ENCODE data around the gene SPATA17. TPM values are rescaled to one million over a fixed set of nuclear protein-coding genes. Genes with fewer than 3 reads are reported as not detected.

The SPATA17 gene
- total and polyA plus RNA-seq, 2 of the 8 experiments (the other 6 are each of a cell fraction or from before 2014, with no cell fraction given) = 0.17 to 0.48 TPM

- no peaks in the 10 kb centered on the region for H3K9me3 ChIP-seq (ENCODE audit: insufficient read depth in 2 of 2, low read depth in 1 of 2, low read length in 1 of 2)
- no peak overlapping the region for H2BK120ac ChIP-seq (replicated peaks; ENCODE audit: low read depth, low read length)
- no peak overlapping the region for H3K27ac ChIP-seq (ENCODE audit: low read depth, low read length)
- no peaks in the 10 kb centered on the region for H3K79me2 ChIP-seq (ENCODE audit: control insufficient read depth in 1 of 2, insufficient read depth in 2 of 2, low read length in 2 of 2)
- H3K4me3 ChIP-seq (ENCODE audit: extremely low read depth in 1 of 4, insufficient read depth in 2 of 4, low read depth in 3 of 4, low read length in 4 of 4) = no peak overlapping the region
- H2BK15ac ChIP-seq (ENCODE audit: low read length) = no peak overlapping the region
- no peaks in the 10 kb centered on the region for H3K36me3 ChIP-seq (ENCODE audit: control insufficient read depth in 2 of 4, insufficient read depth in 4 of 4, low read length in 3 of 4)
- no peaks in the 10 kb centered on the region for H4K20me1 ChIP-seq (replicated peaks in 1 of 2; ENCODE audit: control insufficient read depth in 1 of 2, insufficient read depth in 2 of 2, low read length in 2 of 2)
- ChIA-PET POLR2A (ENCODE audit: partially characterized antibody) (no interaction called here), CTCF (ENCODE audit: partially characterized antibody) (interaction anchor here (0.7 to 5.0 kb wide), 13 partner anchors 9 to 1853 kb away, joined by 3 to 40 read pairs (median 5); no protein-coding TSS in a partner anchor)
- H3K27me3 ChIP-seq (replicated peaks in 1 of 4; ENCODE audit: control insufficient read depth in 3 of 4, extremely low read depth in 1 of 4, insufficient read depth in 3 of 4, low read length in 3 of 4) = no peaks in the 10 kb centered on the region
- WGBS, 2 experiments (ENCODE audit: extremely low coverage in 1 of 2, insufficient coverage in 1 of 2, insufficient read length in 1 of 2, insufficient replicate concordance in 2 of 2, low coverage in 1 of 2, low lambda C conversion rate in 2 of 2, missing lambda C conversion rate in 1 of 2) = 87% methylated on average over 4 of the region's 8 CpGs; no CpG with 5 or more reads in 1 of the 2 experiments
- no peak overlapping the region for H3K4ac ChIP-seq (replicated peaks; ENCODE audit: insufficient read length, low read depth, low read length)
- DNase-seq (ENCODE audit: low read depth in 1 of 2, low spot score in 2 of 2) (peak in 1 of 2 experiments; percentile 64), FAIRE-seq (no peak)
- no peak overlapping the region for H2BK20ac ChIP-seq (ENCODE audit: low read length)
- H2AK5ac ChIP-seq (ENCODE audit: low read depth, low read length) = no peak overlapping the region
- H4K5ac ChIP-seq (ENCODE audit: insufficient read length, low read depth, low read length) = no peak overlapping the region
- H3K79me1 ChIP-seq (ENCODE audit: low read depth, low read length) = no peaks in the 10 kb centered on the region
- H3K14ac ChIP-seq (ENCODE audit: insufficient read length) = no peak overlapping the region
- H2AFZ ChIP-seq (ENCODE audit: low read length) = no peak overlapping the region
- no peak overlapping the region for H2BK12ac ChIP-seq (ENCODE audit: low read depth, low read length)
- no peak overlapping the region for H3K18ac ChIP-seq (ENCODE audit: extremely low read depth, low read length)
- H3K23ac ChIP-seq (ENCODE audit: insufficient read length) = no peak overlapping the region
- no peak overlapping the region for H4K8ac ChIP-seq (ENCODE audit: extremely low read depth, insufficient read depth, low read length)
- no peak overlapping the region for H2BK5ac ChIP-seq (ENCODE audit: low read depth, low read length)
- no peak overlapping the region for H3K9ac ChIP-seq (replicated peaks in 1 of 4; ENCODE audit: extremely low read depth in 1 of 4, low read depth in 3 of 4, low read length in 3 of 4)
- H3K4me2 ChIP-seq (ENCODE audit: insufficient read depth in 1 of 2, low read depth in 2 of 2, low read length in 2 of 2) = no peak overlapping the region
- H3K4me1 ChIP-seq (replicated peaks in 1 of 4; ENCODE audit: control insufficient read depth in 3 of 4, insufficient read depth in 4 of 4, low read length in 3 of 4) = no peaks in the 10 kb centered on the region
- H4K91ac ChIP-seq (replicated peaks; ENCODE audit: insufficient read length, low read length) = no peak overlapping the region
- H3K56ac ChIP-seq (replicated peaks; ENCODE audit: insufficient read length, low read depth, low read length) = no peak overlapping the region
- H3K23me2 ChIP-seq (ENCODE audit: low read depth, low read length) = no peaks in the 10 kb centered on the region
- TF ChIP-seq CTCF (IDR thresholded peaks at IDR 0.05; ENCODE audit: control extremely low read depth in 1 of 3, insufficient read depth in 1 of 3, low read depth in 1 of 3, low read length in 3 of 3) (peak; percentile 53 to 56 (median 56)), RAD21 (IDR thresholded peaks at IDR 0.05 in 1 of 2, conservative IDR thresholded peaks at IDR 0.05 in 1 of 2; ENCODE audit: low read depth in 2 of 2, low read length in 2 of 2) (peak; percentile 49 to 66; a peak in 3 of 4 replicates)
Measured at GRCh38 chr1:217911908-217912307, 280.8 kb downstream of the SPATA17 start.

Measured in H1 (cell line).